C4-2B (cell line): ENCODE results near the gene ZNF747.

ENCODE experiments used
- CTCF ChIP-seq: fragments of 450-650 bp; conservative IDR thresholded peaks from 2 replicates; pipeline ENCODE4 v1.5.1; 2017; ENCODE audit warnings: mild to moderate bottlenecking
- ZFX ChIP-seq: fragments of 450-650 bp; IDR thresholded peaks from 2 replicates; pipeline ENCODE4 v1.6.1; 2017

- TF ChIP-seq ZFX (no peak), CTCF (peak; percentile 79)
Observed at GRCh38 chr16:30535777-30536190, 1.1 kb upstream of the ZNF747 start.
